ENCODE results near the gene PHF11. TPM values are rescaled to one million over a fixed set of nuclear protein-coding genes. Genes with fewer than 3 reads are reported as not detected.

PHF11 gene
- total RNA-seq, 1 donor from 2014 or later = 16.4 TPM

- H3K4me3 Mint-ChIP-seq (ENCODE audit: unreplicated experiment) = no peak overlapping the region
- H3K4me1 Mint-ChIP-seq (ENCODE audit: unreplicated experiment) = peaks cover 19% of the 10 kb centered on the region
- H3K27me3 Mint-ChIP-seq (ENCODE audit: unreplicated experiment) = peaks cover 1% of the 10 kb centered on the region
- no peak for TF ChIP-seq CTCF (IDR thresholded peaks at IDR 0.05; ENCODE audit: unreplicated experiment)
- no peak for DNase-seq (ENCODE audit: low spot score)
- peaks cover 17% of the 10 kb centered on the region for H3K36me3 Mint-ChIP-seq (ENCODE audit: low read depth, unreplicated experiment)
- H3K27ac Mint-ChIP-seq (ENCODE audit: unreplicated experiment) = peak overlapping the region; percentile 15
- H3K9me3 Mint-ChIP-seq (ENCODE audit: unreplicated experiment) = no peaks in the 10 kb centered on the region
These were observed 44.8 kb downstream of the PHF11 start for GRCh38 chr13:49540552-49540951.

GRCh38 chr13:49543656-49544055 lies 47.9 kb downstream of the PHF11 start:
- Mint-ChIP-seq H3K4me1 (ENCODE audit: unreplicated experiment) (peaks cover 19% of the 10 kb centered on the region), H3K27me3 (ENCODE audit: unreplicated experiment) (no peaks in the 10 kb centered on the region), H3K27ac (ENCODE audit: unreplicated experiment) (no peak overlapping the region), H3K4me3 (ENCODE audit: unreplicated experiment) (no peak overlapping the region), H3K9me3 (ENCODE audit: unreplicated experiment) (no peaks in the 10 kb centered on the region), H3K36me3 (ENCODE audit: low read depth, unreplicated experiment) (peaks cover 23% of the 10 kb centered on the region)
- TF ChIP-seq CTCF (IDR thresholded peaks at IDR 0.05; ENCODE audit: unreplicated experiment) = no peak
- DNase-seq (ENCODE audit: low spot score) = no peak

GRCh38 chr13:49545661-49546060 lies 49.9 kb downstream of the PHF11 start:
- no peak for DNase-seq (ENCODE audit: low spot score)
- Mint-ChIP-seq H3K36me3 (ENCODE audit: low read depth, unreplicated experiment) (peaks cover 19% of the 10 kb centered on the region), H3K27me3 (ENCODE audit: unreplicated experiment) (no peaks in the 10 kb centered on the region), H3K27ac (ENCODE audit: unreplicated experiment) (no peak overlapping the region), H3K9me3 (ENCODE audit: unreplicated experiment) (no peaks in the 10 kb centered on the region), H3K4me3 (ENCODE audit: unreplicated experiment) (no peak overlapping the region), H3K4me1 (ENCODE audit: unreplicated experiment) (peaks cover 4% of the 10 kb centered on the region)
- TF ChIP-seq CTCF (IDR thresholded peaks at IDR 0.05; ENCODE audit: unreplicated experiment) = no peak

GRCh38 chr13:49546561-49546960 lies 50.8 kb downstream of the PHF11 start:
- DNase-seq (ENCODE audit: low spot score) = no peak
- H3K4me3 Mint-ChIP-seq (ENCODE audit: unreplicated experiment) = no peak overlapping the region
- peaks cover 17% of the 10 kb centered on the region for H3K36me3 Mint-ChIP-seq (ENCODE audit: low read depth, unreplicated experiment)
- H3K27ac Mint-ChIP-seq (ENCODE audit: unreplicated experiment) = no peak overlapping the region
- no peak for TF ChIP-seq CTCF (IDR thresholded peaks at IDR 0.05; ENCODE audit: unreplicated experiment)
- peaks cover 1% of the 10 kb centered on the region for H3K27me3 Mint-ChIP-seq (ENCODE audit: unreplicated experiment)
- H3K4me1 Mint-ChIP-seq (ENCODE audit: unreplicated experiment) = no peaks in the 10 kb centered on the region
- H3K9me3 Mint-ChIP-seq (ENCODE audit: unreplicated experiment) = no peaks in the 10 kb centered on the region

- H3K36me3 Mint-ChIP-seq (ENCODE audit: low read depth, unreplicated experiment) = peaks cover 25% of the 10 kb centered on the region
- H3K4me1 Mint-ChIP-seq (ENCODE audit: unreplicated experiment) = no peaks in the 10 kb centered on the region
- H3K27me3 Mint-ChIP-seq (ENCODE audit: unreplicated experiment) = peaks cover 1% of the 10 kb centered on the region
- no peak for TF ChIP-seq CTCF (IDR thresholded peaks at IDR 0.05; ENCODE audit: unreplicated experiment)
- no peak overlapping the region for H3K27ac Mint-ChIP-seq (ENCODE audit: unreplicated experiment)
- H3K9me3 Mint-ChIP-seq (ENCODE audit: unreplicated experiment) = no peaks in the 10 kb centered on the region
- no peak overlapping the region for H3K4me3 Mint-ChIP-seq (ENCODE audit: unreplicated experiment)
- no peak for DNase-seq (ENCODE audit: low spot score)
These were observed 53.5 kb downstream of the PHF11 start for GRCh38 chr13:49549289-49549688.
